CD1c-positive myeloid dendritic cell (primary cell): ENCODE results near the gene CDC14B.
"Not testable (repeated sequence)": the region's sequence is repeated elsewhere in the genome, so short reads cannot be mapped to it uniquely, and the experiment has no call there.

Experiments used
- DNase-seq: peaks from one replicate; pipeline ENCODE4 v3.0.0-alpha.2; 2016; ENCODE audit errors: extremely low spot score

CDC14B gene

DNA sequence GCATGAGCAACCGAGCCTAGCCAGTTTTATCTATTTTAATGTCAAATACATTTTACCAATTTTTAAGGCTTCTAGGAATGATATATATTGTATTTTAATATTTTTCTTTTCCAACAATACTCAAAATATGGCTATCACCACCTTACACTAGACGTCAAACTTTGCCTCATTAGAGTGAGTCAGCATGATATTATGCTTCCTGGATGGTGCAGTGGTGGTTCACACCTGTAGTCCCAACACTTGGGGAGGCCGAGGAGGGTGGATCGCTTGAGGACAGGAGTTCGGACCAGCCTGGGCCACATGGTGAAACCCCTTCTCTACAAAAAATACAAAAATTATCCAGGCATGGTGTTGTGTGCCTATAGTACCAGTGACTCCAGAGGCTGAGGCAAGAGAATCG is 7.3 kb upstream of the CDC14B start:
- no peak for DNase-seq

DNA sequence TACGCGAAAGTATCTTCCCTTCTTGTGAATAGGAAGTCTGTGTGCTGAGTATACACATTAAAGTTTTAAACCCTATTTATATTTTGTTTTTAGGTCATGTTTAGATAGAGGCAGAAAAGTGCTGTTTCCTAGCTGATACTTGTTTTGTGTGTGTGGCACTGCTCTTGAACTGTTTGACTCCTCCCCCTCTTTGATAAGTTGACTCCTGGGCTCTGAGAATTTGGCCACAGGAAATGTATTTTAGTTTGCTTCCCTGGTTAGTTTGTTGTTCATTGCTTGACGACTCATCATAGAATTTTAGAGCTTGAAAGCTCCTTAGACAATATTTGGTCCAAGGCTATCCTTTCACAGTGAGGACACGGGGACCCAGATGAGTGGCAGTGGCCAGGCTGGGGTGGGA is 2.0 kb upstream of the CDC14B start:
- DNase-seq: no peak

DNA sequence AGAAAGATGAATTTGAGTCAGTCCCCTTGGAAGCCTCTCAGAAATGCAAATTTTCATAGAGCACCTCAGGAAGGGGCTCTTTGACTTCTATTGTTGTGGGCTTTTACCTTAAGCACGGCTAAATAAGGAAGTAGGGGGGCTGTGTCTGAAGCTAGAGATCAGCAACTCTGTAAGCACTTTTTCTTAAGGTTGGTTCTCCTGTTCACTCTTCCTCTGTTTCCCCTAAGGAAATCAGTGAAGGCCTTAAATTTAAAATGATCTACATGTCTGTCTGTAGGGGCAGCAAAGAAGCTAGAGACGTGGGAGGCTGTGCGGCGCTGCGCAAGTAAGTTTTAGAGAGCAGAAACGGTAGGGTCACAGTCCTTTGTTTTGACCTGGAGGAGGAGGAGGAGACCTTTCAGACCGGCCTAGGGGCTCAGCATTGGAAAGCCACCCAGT is 1.2 kb upstream of the CDC14B start:
- no peak for DNase-seq

DNA sequence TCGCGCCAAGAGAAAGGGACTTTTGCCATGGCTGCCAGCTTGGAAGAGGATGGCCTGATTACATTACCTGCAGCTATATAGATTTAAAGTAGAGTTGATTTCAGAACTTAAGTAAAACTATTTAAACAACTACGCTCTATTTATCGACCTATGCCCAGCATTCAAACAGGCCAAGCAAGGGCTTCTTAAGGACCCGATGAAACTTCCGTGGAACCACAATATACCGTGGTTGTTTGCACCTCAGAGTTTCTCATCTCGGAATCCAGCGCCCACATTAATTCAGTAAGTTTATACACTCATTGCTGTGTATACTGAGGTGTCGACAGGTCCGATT is 505 bp upstream of the CDC14B start:
- no peak for DNase-seq

DNA sequence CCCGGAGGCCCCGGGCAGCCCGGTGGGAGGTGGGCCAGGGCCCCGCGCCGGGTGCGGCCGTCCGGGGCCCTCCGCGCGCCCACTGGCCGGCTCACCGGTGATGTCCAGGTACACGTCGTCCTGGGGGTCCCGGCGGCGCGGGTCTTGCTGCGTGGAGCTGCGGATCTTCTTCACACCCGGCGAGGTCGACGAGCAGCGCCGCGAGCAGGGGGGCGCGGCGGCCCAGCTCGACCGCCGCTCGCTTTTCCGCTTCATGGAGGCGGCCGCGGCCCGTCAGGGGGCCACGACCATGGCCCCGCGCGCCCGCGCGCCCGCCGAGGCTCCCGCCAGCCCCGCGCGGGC is 548 bp downstream of the CDC14B start:
- DNase-seq: no peak

DNA sequence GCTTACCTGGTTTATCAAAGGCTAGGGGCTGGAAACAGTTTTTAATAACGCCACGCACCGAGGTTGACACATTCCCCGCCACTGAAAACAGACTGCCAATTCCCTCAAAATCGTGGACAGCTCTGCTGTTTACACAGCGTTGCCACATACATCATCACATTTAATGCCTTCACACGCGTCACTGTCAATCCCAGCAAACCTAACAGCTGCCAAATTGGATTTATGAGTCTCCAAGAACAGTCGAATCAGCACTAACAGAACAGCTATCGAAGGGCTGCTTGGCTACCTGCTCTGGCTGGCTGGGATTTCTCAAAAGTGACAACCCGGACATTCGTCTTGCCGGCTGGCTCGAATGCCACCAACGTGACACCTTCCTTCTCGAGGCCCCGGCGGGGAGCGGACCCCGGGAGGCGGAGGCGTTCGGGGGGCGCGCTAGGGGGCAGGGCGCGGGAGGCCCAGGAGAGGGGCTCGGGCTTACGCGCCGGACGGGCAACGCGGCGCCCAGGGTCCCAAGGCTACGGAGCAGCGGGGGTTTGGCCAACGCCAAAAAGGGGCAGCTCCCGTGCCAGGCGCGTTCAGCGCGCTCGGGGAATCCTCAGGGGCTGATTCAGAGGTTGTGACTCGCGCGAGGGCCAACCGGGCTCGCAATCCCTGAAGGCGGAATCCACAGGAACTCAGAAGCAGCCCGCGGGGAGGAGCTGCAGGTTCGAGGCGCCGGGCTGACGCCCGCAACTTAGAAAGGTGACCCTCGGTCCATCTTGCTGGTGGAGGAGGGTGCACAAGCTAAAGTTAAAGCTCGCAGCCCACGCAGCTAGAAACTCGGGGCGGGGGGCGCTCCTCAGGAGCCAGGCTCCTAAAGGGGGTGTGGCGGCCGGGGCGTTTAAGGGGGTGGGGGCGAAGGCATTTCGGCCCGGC is 1.2 kb downstream of the CDC14B start:
- peak; percentile 13 for DNase-seq

DNA sequence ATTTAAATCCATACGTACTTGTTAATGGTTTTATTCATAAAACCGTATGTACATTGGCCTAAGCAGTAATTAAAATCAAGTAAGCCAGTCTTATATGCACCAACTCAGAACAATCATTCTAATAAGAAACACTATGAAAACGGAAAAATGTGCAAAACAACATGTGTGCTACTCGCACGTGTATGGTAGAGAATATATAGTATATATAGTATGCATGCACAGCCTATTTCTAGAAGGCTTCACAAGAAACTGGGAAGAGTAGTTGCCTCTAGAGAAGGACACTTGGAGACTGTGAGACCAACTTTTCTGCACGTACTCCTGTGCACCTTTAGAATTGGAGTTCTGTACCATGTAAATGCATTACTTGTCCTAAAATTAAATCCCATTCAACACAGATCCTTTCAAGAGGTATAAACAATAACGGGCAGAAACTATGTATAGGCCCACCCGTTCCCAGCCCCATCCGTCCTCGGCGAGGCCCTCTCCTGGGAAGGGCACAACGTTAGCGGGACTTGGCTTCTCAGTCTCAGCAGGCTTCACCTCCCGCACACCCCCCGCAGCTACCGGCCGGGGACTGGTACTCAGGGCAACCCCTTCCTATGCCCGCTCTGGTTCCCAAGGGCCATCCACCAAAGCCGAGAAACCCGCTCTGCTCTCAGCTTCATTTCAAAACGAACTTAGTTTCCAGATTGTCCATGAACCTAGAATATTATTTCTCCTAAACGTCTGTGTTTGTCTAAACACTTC is 2.0 kb downstream of the CDC14B start:
- DNase-seq: no peak

DNA sequence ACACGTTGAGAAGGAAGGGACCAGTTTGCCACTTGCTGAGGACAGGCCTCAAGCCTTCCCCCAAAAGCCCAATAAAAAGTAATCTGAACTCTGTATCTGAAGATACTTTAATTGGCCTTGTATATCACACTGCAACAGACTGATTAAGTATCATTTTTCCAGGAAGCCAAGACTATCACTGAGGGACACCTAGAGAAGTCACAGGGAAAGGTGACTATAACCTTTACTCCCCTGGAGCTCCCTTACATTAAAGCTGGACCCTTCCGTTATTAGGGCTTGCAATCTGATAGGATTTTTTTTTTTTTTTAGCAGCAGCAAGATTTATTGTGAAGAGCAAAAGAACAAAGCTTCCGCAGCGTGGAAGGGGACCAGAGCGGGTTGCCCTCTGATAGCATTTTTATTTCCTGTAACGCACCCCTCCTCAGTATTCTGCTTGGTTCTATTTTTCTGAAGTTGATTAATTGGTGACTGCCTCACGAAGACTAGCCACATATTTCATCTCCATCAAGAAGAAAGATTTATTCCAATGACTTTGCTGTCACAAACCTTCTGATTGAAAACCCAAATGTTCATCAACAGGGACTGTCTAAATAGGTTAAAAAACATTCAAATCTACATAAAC is 2.7 kb downstream of the CDC14B start:
- no peak for DNase-seq

DNA sequence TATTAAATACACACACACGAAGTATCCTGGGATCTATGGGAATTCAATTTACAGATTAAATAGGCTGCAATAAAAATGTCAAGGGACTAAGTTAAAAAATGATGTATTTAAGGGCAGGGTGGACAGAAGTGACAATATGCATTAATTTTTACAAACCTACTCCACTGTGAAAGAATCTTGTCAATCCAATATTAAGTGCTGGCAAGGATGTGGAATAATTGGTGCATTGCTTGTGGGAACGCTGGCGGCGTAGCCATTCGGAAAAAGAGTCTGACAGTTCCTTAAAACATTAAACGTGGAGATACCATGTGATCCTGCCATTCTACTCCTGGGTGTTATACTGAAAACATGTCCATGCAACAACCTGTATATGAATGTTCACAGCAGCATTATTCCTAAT is 4.2 kb downstream of the CDC14B start:
- no peak for DNase-seq

DNA sequence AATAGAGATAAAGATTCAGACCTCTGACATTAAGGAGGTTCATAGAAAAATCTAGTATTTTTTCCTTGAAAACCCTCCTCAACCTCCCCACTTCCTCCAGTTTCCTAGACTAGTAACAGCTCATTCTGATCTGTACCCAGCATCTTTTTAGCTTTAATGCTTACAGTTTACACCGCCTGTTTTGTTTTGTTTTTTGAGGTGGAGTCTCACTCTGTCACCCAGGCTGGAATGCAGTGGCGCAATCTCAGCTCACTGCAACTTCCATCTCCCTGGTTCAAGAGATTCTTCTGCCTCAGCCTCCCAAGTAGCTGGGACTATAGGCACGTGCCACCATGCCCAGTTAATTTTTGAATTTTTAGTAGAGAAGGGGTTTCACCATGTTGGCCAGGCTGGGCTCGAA is 5.0 kb downstream of the CDC14B start:
- not testable (repeated sequence) for DNase-seq

DNA sequence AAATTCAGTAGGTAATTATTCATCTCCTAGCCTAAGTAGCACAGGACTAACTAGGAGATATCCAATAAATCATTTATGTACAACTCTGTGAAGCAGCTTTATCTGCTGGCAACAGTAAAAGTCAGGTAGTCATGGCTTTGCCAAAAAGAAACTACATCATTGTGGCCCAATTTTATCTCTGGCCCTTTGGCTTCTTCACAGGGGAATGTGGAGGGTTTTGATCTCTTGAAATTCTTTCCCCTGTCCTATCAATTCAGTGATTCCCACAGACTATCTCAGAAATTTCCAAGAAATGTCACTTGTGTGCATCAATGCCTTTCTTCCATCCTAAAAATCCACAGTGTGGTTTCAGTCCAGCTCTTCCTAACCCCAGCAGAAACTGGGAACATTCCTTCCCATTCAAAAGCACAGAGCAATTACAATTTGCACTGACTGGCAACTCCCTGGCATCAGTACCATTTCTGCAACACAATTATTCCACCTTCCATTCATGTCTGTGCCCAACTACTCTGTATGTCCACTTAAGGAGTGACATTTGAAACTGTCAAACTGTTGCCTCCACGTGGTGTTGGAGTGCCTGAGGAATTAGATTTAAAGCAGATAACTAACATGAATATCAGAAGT is 6.6 kb downstream of the CDC14B start:
- no peak for DNase-seq

DNA sequence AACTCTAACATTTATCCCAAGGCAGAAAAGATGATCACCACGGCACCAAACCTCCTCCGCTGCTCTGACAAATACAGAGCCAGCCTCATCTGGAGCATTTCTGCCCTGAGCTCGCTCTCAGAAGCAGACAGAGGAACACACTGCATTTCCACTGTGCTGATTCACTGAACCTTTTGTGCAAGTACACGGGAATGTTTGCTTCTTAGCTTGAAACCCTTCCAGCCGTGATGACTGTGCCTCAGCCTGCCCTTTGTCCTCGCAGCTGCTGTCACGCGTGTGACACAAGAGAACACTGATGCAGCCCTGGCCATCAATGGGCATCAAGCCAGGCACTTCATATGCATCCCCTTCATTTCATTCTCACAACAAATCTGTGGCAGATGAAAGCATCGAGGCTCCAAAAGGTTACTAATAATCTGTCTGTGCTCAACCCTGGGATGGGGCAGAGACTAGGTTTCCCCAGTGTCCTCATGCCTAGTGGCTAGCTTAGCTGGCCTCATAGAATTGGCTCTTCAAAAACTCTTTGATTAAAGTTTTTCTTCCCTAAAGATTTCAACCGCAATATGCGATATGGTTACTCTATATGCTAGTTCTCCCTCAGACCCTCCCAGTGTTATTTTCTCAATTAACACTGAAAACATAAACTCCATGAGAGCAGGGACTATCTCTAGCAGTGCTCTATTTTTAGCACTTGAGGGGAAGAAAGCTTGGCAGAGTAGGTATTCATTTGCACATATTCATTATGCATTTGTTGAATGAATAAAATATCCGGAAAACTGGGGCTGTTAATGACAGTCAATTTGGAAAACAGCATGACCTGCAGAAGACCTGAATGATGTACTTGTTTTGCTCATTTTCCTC is 7.3 kb downstream of the CDC14B start:
- no peak for DNase-seq

DNA sequence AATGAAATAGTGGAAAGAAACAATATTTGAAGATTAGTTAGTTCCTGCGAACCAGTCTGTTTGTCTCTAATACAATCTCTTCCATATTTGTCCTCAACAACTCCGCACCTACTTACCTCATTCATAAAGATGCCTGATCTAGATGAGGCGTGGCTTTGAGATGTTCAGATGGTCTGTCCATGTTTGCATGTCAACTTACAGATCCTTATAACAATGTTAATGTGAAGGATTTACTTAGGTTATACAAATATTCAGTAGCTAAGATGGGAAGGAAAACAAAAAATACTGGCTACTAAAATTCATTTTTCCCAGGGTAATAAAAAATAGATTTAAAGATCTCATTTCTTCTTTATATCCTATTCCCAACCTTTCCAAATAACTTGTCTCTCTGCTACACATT is 8.3 kb downstream of the CDC14B start:
- DNase-seq: no peak

DNA sequence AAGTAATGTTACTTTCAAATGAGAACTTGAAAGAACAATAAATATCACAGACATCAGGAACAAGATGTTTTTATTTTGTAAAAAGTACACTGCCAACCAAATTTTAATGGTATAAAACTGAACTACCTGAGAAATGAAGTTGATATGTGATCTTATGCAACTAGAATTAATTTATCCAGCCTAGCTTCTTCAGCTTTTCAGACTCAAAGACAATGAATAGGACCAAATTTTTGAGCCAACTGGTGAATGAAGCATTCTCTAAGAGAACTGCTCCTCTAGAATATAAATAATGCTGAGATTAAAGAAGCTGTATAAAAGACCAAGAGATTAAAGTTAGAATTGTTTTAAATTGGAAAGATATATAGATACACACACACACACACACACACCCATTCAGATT is 9.9 kb downstream of the CDC14B start:
- no peak for DNase-seq

DNA sequence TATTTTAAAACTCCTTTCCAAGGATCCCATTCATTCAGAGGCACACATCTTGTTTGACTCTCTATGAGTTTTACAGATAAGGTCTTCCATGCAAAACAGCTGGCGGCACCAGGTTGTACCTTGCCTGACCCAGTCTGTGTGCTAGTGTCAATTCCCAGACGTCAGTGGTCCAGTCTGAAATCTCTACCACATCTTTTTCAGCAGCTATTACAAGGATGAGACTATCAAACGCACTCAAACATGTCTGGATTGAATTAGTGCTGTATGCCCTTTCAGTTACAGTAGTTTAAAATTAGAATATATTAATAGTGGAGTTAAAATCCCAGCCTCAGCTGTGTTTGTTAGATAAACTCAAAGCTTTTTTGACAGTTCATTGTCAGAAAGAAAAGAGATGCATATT is 11.7 kb downstream of the CDC14B start:
- DNase-seq: no peak

DNA sequence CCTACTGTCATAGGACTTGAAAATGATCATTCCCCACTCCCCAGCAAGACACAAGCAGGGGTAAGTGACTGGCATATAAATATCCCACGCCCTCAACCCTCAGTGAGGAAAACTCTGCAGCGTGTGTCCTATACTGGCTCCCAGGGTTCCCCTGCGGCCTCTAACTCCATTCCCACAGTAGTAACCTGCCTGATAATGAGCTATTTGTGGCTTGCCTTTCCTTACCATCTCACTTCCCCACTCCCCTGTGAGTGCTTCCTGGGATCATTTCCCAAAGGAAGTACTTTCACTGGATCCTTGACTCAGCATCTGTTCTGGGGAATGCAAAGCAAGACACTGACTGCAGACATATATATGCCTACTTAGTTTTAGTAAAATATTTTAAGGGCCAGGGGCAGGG is 14.3 kb downstream of the CDC14B start:
- no peak for DNase-seq

DNA sequence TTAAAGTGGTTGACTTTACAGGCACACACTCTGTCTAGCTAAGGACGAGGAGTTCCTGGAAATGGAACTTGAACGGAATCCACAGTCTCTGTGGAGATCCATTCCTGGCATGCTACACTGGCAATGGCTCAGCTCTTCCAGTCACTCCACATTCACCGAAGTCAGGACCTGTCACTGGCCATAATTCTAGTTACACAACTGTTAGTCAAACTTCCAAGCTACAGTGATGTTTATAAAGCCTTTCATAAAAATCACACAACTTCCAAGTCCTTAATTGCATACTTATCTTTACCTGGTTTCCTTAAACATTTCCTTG is 15.7 kb downstream of the CDC14B start:
- DNase-seq: no peak

DNA sequence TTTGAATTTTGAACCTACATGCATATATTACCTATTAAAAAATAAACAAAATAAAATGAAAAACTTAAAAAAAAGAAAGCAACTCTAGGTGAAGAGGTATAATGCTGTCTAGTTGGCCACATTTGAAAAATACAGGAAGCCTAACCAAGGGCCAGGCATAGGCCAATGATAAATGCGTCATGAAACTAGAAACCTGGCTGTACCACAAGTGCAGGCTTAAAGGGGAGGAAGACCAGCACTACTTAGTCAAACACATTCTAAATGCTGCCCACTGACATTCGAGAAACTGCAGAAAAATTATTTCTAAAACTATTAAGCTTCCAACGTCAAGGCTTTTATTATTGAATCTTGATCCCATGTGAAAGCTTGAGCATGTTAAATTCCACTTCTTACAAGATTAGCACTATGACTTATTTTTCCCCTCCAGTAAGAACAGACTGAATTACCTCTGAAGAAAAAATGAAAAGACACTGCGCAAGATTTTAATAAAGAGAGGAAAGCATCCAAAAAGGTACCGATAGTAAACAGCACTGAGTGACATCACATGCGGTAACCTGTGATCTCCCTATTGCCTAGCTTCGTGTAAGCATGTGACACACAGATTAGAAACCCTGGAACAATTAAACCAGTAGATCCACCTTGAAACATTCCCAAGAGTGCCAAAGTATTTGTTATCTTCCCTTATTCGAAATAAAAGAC is 16.2 kb downstream of the CDC14B start:
- no peak for DNase-seq

DNA sequence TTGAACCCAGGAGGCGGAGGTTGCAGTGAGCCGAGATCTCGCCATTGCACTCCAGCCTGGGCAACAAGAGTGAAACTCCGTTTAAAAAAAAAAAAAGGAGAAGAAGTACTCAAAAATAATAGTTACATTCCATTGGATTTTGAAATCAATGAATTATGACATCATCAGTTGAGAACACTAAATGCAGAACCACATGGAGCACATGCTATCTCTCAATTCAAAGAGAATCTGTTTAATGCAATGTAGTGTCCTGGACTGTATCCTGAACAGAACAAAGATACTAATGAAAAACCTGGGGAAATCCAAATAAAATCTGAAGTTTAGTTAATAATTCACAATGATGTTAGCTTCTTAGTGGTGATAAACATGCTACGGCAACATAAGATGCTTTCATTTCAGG is 20.3 kb downstream of the CDC14B start:
- DNase-seq: peak; percentile 16

DNA sequence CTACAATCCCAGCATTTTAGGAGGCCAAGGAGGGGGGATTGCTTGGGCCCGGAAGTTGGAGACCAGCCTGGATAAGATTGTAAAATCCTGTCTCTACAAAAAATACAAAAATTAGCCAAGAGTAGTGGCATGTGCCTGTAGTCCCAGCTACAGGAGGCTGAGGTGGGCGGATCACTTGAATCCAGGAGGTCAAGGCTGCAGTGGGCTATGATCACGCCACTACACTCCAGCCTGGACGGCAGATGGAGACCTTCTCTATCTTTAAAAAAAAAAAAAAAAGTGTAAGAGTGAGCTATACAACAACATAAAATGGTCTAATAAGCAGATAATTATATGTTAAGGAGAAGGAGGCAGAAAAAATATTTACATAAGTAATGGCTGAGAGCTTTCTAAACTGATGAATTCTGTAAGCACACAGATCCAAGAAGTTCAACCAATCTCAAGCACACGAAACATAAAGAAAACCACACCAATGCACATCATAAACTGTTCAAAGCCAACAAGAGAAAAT is 23.0 kb downstream of the CDC14B start:
- no peak for DNase-seq
